DMS79 treated with DMSO at 0.1 percent for 48 hours (cell line): ENCODE measurements around the gene LRP1B.
"Not testable (repeated sequence)": the region's sequence is repeated elsewhere in the genome, so short reads cannot be mapped to it uniquely, and the experiment has no call there.

Experiments
- DNase-seq: peaks from one replicate; lab custom pipeline; 2025; lab: John Stamatoyannopoulos, UW

LRP1B gene

DNA sequence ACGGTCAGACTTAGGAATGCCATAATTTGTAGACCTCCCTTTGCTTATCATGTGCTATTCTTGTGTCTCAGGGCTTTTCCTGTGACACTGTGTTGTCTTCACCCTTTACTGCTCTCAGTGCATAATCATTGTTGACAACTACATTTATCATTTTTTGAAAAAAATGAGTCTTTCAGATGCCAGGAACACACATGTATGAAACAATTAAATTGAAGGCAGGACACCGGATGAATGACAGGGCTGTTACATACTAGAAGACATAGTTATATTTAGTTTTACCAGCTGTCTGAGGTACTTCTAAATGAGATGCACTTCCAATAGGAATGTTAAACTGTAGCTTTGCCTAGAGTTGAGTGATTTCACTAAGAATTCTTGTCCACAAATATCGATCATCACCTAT lies 243.5 kb downstream of the LRP1B start:
- DNase-seq, result no peak

DNA sequence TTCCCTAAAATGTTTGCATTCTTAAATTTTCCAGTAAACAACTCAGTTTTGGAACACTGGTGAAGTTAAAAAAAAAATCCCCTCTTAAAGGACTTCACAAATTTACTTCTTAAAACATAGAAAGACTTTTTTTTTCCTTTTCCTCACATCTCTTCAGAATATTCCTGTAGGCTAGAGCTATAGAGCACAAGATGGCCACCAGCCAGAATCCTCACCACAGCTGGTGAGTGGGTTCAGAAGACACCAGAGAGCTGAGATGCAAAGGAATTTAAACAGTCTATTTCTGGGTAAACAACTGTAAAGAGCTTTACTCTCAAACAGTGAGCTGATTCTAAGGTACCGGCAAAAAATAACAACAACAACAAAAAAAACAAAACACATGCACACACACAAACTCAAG lies 252.8 kb downstream of the LRP1B start:
- DNase-seq, result no peak

DNA sequence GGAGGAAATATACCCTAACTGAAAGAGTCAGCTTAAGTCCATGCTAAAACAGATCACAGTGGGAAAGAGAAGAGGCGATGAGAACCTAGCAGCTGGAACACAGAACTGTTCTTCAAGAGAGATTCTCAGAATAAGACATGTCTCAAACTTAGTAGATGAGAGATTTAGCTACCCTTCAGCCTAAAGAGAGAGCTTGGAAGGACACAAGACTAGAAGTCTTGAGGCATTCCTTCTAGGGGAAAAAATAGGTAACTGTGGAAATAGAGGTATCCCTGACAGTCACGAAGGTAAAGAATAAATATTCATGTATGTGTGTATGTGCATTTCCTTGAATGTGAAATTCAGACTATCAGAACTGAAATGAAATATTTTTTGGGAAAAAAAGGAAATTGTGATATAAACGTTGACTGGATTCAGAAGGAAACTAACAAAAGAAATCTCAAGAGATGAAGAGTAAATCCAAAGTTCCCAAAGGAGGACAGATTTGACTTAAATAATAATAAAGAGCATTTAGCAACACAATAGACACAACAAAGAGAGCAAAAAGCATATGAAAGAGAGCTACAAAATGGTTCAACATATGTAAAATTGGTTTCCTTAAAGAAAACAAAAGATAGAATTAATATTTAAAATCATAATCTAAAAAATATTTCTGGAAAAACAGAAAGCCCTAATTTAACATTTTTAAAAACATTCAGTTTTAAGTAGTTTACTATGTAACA lies 258.7 kb downstream of the LRP1B start:
- no peak for DNase-seq

DNA sequence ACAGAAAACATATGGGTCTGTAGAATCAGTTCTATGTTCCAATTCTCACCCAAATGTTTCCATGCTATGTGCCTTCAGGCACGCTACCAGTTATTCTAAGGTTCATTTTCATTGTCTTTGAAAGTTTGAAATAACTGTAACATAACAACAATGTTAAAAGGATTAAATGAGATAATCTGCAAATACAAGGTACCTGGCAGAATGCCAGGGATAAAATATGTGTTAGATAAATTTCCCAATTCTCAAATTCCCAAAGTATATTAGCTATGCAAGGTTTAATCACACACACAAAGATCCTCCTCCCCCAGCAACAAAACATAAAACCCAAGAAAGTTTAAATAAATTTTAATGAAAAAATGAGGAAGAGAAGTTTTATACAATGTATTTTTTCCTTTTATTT lies 261.2 kb downstream of the LRP1B start:
- no peak for DNase-seq

DNA sequence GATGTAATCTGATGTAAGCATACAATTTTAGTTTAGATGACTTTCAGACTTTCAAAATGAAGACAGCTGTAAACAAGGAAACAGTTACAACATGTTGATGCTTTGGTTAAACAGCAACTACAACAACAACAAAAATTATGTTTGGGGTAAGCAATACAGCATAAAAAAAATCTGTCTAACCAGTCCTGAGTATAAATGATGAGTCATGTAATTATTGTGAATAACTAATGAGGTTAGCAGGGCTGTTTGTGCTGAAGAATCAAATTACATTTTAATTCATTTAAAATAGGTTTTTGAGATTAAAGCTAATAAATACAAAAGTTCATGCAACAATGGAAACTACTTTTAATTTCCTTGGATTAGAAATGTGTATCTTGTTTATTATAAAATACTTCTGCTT lies 266.9 kb downstream of the LRP1B start:
- DNase-seq, result no peak

DNA sequence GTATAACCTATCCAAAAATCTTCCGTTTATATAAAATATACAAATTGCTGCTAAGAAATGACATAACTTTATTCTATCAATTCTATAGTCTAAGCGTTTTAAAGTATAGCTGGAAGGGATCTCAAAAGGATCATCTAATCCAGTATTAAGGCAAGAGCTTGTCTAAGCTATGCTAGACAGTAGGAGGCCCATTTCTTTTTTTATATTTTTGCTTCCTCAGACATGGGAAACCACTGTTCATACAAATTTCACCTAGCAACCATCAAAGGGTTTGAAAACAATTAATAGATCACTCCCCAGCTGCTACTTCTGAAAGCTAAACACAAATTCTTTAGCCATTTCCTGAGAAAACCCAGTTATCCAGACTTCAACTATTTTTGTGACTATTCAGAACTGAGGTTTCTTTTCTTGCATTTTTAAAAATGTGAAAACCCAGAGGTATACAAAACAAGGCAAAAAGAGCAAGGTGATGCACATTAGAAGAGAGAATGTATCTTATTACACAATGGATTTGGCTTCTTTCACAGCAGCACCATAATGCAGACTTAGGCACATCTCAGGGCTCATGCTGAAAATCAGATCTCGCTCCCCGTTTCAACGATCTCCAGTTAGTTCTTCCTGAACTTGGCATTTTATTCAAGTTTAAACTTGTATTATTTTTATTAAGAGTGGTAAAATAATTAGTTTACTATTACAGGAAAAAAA lies 274.4 kb downstream of the LRP1B start:
- DNase-seq, result no peak

DNA sequence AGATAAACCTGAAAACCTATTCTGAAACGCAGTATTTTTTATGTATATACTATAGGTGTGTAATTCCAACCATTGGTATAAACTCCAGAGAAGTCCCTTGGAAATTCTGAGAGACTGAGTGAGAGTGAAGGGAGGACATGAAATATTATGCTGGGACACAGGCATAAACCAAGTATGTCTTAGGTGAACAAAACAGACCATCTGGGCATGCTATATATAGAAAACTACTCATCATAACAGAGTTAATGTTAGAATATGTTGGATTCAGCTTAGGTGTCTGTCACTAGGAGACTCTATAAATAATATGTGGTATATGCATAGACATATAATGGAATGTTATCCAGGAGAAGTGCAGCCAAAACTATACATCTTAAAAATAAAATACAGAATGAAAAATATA lies 282.6 kb downstream of the LRP1B start:
- DNase-seq, result no peak

DNA sequence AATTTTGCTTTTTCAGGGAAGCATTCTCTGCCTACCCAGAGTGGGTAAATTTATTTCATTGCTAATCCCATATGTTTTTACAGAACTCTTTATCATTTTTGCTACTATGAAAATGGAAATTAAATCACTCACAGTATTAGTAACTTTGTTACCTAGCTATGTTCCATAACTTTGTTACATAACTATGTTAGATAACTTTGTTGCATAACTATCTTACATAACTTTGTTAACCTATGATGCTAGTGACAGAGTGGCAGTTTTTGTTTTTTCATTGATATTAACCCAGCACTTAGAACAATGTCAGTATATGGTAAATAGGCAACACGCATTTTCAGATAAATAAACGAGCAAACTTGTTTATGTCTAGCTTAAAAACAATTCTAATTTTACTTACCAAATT lies 286.6 kb downstream of the LRP1B start:
- DNase-seq, result no peak

DNA sequence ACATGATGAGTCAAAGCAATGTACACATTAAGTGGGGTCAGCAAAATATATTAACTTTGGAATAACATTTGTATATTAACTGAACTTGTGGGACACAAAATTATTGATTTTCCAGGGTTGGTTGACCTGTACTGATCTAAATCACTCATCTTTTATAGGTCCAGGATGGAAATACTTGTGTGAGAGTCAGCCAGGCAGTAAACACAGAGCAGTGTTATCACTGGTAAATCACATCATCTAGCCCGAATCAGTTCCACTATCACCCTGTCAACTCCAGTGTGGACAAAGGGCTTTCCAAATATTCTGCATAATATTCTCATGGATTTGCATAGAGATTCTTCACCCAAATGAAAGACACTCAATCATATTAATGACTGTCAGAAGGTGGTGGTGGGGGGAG lies 295.7 kb downstream of the LRP1B start:
- no peak for DNase-seq

DNA sequence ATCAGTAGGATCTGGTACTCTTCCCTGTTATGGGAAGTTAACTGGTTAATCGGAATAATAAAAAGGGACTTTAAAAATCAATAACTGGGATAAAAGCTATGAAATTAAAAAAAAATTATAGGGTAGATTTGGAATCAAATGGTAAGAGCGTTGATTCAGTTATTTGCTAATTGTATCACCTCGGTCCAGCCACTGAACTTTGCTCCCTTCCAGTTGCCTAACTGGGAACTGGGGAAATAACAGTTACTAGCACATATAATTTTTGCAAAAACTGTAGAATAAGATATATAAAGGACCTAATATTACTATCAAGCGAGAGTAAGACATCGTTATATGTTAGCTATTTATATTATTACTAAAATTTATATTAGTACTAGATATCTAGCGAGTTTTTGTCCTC lies 302.1 kb downstream of the LRP1B start:
- no peak for DNase-seq

DNA sequence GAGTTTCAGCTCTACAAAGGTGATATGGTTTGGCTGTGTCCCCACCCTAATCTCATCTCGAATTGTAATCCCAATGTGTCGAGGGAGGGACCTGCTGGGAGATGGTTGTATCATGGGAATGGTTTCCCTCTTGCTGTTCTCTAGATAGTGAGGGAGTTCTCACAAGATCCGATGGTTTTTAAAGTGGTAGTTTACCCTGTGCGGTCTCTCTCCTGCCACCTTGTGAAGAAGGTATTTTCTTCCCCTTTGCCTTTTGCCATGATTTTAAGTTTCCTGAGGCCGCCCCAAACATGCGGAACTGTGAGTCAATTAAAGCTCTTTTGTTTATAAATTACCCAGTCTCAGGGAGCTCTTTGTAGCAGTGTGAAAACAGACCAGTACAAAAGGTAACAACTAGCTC lies 306.0 kb downstream of the LRP1B start:
- no peak for DNase-seq

DNA sequence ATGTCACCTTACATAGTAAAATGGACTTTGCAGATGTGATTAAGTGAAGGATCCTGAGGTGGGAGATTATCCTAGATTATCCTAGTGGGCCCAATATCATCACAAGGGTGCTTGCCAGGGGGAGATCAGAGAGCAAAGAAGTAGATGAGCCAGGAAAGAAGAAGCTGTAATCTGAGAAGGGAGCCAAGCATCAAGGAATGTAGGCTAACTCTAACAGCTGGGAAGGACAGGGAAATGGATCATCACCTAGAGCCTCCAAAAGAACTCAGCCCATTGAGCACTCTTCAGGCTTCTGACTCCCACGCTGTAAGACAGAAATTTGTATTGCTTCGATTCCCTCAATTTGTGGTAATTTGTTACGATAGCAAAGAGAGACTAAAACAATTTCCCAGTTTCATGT lies 309.9 kb downstream of the LRP1B start:
- no peak for DNase-seq

DNA sequence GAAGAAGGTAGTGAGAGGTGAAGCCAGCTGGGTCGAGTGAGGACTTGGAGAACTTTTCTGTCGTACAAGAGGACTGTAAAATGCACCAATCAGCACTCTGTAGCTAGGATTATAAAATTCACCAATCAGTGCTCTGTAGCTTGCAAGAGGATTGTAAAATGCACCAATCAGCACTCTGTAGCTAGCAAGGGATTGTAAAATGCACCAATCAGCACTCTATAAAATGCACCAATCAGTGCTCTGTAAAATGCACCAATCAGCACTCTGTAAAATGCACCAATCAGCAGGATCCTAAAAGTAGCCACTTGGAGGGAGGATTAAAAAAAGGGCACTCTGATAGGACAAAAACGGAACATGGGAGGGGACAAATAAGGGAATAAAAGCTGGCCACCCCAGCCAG lies 315.5 kb downstream of the LRP1B start:
- DNase-seq, result not testable (repeated sequence)

DNA sequence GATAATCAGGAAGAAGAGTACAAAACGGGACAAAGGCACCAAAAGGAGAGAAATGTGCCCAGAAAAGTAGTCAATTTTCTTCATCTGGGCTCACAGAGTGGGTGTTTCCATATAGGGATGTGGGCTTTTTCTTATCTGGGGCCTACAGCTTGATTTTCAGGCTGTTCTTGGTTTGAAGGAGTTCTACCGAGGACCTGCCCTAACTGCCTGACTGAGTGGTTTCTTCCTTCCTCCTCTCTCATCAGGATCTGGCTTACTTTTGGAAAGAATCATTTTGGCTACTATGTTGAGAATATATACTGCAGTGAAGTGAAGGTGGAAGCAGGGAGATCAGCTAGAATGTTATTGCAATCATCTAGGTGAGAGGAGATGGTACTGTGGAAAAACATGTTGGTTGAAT lies 316.7 kb downstream of the LRP1B start:
- no peak for DNase-seq

DNA sequence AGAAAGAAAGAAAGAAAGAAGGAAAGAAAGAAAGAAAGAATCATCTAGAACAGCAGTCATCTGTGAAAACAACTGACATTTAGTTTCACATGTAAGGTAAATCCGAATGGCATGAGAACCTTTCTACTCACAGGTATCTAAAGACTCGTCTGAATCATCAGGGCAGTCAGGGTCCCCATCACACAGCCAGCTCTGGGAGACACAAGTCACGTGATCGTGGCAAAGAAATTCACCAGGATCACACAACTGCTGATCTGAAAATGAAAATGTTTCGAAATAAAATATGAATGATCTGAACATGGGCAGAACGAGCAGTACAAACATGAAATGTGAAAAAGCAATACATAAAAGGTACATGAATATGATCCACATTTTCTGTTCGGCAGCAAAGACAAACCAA lies 320.7 kb downstream of the LRP1B start:
- DNase-seq, result no peak

DNA sequence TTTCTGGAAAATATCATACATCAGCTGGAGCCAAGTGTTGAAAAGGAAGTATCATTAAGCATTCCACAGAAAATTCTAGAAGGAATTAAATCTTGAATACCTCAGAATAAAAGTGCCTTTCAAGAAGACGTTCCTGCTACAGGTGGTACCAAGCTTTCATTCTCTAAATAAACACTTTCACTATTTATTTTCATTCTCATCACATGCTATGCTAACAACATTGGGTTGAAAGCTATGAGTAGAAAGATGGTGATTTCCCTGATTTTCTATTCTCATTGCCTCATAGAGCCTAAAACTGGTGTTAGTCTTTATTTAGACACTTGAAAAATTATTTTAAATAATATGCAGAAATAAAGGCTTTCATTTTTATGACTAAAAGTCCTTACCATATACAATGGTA lies 324.7 kb downstream of the LRP1B start:
- DNase-seq, result no peak

DNA sequence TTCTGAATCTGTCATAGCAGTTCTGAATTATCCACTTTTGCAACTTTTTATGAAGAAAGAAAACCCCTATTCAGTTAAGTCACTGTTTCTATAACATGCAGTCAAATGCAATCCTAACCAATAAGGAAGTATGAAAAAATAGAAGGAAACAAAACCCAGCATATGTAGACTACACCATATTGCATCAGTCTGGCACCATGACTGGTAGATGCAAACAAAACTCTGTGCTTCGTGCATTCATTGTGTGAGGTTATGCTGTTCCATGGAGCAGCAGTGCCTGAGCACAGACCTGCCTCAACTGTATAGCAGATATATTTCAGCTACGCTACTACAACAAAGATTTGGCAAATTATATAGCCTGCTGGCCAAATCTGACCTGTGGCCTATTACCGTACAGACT lies 325.5 kb downstream of the LRP1B start:
- no peak for DNase-seq

DNA sequence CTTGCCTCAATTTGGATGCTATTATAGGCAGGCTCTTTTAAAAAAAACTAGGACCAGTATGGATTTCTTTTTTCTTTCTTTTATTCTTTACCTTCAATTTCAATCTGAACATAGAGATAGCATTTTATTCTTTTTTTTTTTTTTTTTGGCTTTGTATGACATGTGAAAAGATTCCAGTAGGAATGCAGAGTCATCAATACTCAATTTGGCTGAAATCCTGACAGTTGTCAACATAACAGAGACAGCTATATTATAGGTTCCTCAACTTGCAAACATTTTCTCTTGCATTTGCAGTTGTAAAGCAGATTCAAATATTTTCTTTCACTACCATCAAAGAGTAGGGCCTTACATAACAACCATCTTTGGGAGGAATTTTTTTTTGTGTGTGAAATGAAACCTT lies 334.4 kb downstream of the LRP1B start:
- no peak for DNase-seq

DNA sequence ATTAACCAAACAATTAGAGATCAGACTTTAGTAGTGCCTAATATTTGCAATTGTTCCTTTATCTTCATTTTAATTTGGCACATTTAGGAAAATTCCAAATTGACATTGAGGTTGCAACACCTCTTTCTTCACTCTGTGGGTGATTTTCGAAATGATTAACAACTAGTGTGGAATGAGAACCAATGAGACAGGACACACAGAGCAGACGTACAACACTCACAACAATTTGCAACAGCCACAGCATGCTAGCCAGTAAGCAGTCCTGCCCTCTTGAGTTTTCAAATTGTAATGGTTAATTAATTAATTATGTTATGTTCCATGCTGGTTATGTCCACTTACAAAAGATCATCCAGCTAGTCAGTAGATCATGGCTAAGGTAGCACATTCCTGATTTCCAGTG lies 339.3 kb downstream of the LRP1B start:
- DNase-seq, result no peak

DNA sequence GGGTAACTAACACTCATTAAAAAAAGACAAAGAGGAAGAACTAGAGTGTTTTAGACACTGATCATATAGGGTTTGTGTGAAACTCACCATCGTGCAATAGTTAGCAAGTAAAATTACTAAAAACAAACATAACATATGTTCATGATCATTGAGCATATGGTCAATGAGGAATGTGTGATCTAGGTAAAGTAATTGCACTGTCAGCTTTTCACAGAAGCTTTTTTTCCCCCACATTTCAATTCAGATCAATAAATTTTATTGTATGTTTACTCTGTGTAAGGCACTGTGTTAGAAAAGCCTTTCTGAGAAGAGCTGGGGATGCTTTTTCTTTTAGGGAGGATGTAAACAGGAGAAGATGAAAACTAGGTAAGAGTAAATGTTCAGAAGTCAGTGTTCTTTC lies 348.2 kb downstream of the LRP1B start:
- DNase-seq, result no peak

DNA sequence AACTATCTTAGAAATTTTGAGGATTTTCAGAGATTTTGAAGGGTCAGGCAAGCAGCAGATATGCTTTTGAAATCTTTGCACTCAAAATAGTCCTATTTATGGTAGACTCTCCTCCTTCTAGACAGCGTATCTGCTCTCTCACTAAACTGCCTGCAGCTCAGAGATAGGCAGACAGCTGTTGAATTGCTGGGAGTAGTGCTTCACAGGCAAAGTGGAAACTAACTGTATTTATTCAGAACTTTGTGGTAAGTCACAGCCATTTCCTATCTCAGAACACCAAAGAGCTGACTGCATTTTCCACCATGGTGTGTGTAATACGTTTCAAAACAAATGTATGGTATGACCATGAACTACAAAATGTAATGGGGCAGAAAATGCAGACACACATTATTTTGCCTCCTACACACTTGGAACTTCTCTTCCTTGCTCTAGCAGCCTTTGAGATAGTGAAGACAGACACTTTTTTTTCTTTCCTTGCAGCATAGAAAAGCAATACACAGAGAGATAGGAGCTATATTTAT lies 352.4 kb downstream of the LRP1B start:
- no peak for DNase-seq

DNA sequence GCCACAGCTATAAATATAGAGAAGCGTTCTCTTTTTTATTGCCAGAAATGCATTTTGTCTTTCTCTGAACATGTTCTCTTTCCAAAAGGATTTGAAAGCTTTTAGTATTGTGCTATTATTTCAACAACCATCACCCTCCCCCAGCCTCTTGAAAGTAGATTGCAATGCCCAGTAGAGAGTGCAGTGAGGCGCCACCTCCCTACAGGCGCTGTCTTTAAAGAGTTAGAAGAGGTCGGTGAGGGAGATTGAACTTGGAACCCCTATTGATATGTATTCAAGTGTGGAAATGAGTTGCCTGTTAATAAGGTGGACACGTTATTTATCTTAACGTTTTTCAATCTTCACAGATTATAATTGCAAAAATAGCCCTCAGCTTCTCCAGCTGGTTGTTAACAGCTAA lies 360.3 kb downstream of the LRP1B start:
- no peak for DNase-seq

DNA sequence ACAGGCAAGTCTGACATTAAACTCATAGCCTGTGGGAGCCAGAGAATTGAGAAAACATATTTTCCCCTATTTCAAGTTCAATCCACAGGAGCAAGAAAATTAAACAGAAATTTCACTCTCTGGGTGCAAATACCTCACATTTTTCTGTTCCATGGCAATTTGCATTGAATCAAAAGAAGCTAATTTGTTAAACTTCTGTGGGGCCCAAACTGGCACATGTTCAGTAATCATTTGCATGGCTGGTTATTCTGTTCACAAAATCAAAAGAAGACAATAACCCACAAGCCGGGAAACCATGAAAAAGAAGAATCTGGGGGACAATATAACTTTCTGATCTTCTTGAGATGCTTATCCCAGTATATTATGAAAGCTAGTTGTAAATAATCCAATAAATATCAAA lies 363.1 kb downstream of the LRP1B start:
- no peak for DNase-seq

DNA sequence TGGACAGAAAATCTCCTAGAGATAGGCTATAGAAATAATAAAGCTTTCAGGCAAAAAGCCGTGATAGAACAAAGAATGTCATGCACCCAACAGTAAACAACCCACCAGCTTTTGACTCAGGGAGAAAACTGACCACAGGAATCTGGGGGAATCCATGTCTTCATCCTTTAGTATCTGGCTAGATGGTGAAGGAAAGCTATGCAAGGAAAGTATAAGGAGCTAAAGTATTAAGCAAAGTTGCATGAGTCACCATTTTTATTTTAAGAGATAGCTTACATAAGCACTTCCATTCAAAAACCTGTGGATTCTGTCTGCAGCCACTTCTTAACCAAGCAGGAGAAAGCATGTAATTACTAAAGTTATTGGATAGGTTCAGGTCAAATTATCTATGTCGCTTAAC lies 363.8 kb downstream of the LRP1B start:
- DNase-seq, result no peak
